Osteocyte (in vitro differentiated cells): ENCODE data around the gene KCTD13. TPM values are rescaled to one million over a fixed set of nuclear protein-coding genes. Genes with fewer than 3 reads are reported as not detected.

Experiments
- DNase-seq: peaks from one replicate; pipeline ENCODE4 v3.0.0; 2021; ENCODE audit warnings: mixed read lengths; ENCODE audit not compliant: unreplicated experiment; ENCODE audit errors: extremely low spot score
- H3K27ac Mint-ChIP-seq: one replicate; pipeline ENCODE4 v1.8.0; 2021; ENCODE audit warnings: mild to moderate bottlenecking, mixed read lengths; ENCODE audit not compliant: unreplicated experiment
- H3K27me3 Mint-ChIP-seq: one replicate; pipeline ENCODE4 v1.8.0; 2021; ENCODE audit warnings: mixed read lengths; ENCODE audit not compliant: unreplicated experiment
- H3K36me3 Mint-ChIP-seq: one replicate; pipeline ENCODE4 v1.8.0; 2021; ENCODE audit warnings: mixed read lengths; ENCODE audit not compliant: unreplicated experiment
- H3K4me1 Mint-ChIP-seq: one replicate; pipeline ENCODE4 v1.8.0; 2021; ENCODE audit warnings: mixed read lengths; ENCODE audit not compliant: unreplicated experiment
- H3K4me3 Mint-ChIP-seq: one replicate; pipeline ENCODE4 v1.8.0; 2021; ENCODE audit warnings: mild to moderate bottlenecking, moderate library complexity, mixed read lengths; ENCODE audit not compliant: unreplicated experiment
- H3K9me3 Mint-ChIP-seq: one replicate; pipeline ENCODE4 v1.8.0; 2021; ENCODE audit warnings: mixed read lengths; ENCODE audit not compliant: unreplicated experiment
- CTCF ChIP-seq: fragments of 200-600 bp; sonication (generic); IDR thresholded peaks from 2 replicates; pipeline ENCODE4 v1.5.0; 2021; ENCODE audit warnings: antibody characterized with exemption, mild to moderate bottlenecking, moderate library complexity
- total RNA-seq: library from RNA; stranded (reverse); gene quantifications from 2 replicates; pipeline ENCODE4 v1.2.1, GENCODE V29; 2021

Gene KCTD13
- total RNA-seq, 1 donor from 2014 or later, result 22.3 TPM

- no peak for DNase-seq
- Mint-ChIP-seq H3K27ac (no peak overlapping the region), H3K36me3 (no peaks in the 10 kb centered on the region), H3K4me1 (peaks cover 16% of the 10 kb centered on the region), H3K4me3 (no peak overlapping the region), H3K27me3 (no peaks in the 10 kb centered on the region), H3K9me3 (no peaks in the 10 kb centered on the region)
- no peak for TF ChIP-seq CTCF
Observed at GRCh38 chr16:29958756-29959155, 32.7 kb upstream of the KCTD13 start.

GRCh38 chr16:29951625-29952365 lies 25.8 kb upstream of the KCTD13 start:
- peaks cover 4% of the 10 kb centered on the region for H3K9me3 Mint-ChIP-seq
- TF ChIP-seq CTCF, result no peak
- no peaks in the 10 kb centered on the region for H3K27me3 Mint-ChIP-seq
- H3K4me3 Mint-ChIP-seq, result no peak overlapping the region
- no peaks in the 10 kb centered on the region for H3K4me1 Mint-ChIP-seq
- no peaks in the 10 kb centered on the region for H3K36me3 Mint-ChIP-seq
- no peak overlapping the region for H3K27ac Mint-ChIP-seq
- no peak for DNase-seq

- Mint-ChIP-seq H3K4me3 (no peak overlapping the region), H3K9me3 (peaks cover 4% of the 10 kb centered on the region), H3K27ac (no peak overlapping the region), H3K36me3 (no peaks in the 10 kb centered on the region), H3K4me1 (no peaks in the 10 kb centered on the region), H3K27me3 (no peaks in the 10 kb centered on the region)
- TF ChIP-seq CTCF, result no peak
- DNase-seq, result no peak
Observed at GRCh38 chr16:29950806-29951461, 24.9 kb upstream of the KCTD13 start.

GRCh38 chr16:29947897-29948296 lies 21.9 kb upstream of the KCTD13 start:
- H3K9me3 Mint-ChIP-seq, result peaks cover 4% of the 10 kb centered on the region
- TF ChIP-seq CTCF, result no peak
- no peaks in the 10 kb centered on the region for H3K36me3 Mint-ChIP-seq
- no peak overlapping the region for H3K4me3 Mint-ChIP-seq
- H3K27me3 Mint-ChIP-seq, result no peaks in the 10 kb centered on the region
- H3K27ac Mint-ChIP-seq, result no peak overlapping the region
- H3K4me1 Mint-ChIP-seq, result peaks cover 16% of the 10 kb centered on the region
- DNase-seq, result no peak
